ENCODE measurements around the gene MRPS17.

The MRPS17 gene

DNA sequence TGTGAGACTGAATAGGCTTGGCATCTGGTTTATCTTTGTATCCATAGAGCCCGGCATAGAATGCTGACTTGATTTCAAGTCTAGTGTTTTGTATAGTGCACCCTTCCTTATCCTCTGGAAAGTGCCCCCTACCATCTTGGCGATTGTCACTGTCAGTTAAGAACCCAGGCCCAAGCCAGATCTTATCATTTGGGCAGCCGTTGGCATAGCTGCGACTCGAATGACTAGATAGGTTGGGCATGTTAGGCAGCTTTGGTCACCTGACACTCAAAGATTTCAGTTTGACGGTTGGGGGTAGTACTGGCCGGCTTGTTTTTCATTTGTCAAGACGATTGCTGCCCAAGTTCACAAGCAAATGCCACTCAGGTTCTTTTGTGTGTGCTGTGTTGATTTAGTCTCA is 19.3 kb downstream of the MRPS17 start:
- DNase-seq (ENCODE audit: low read depth): no peak
- TF ChIP-seq, protein P1, sequence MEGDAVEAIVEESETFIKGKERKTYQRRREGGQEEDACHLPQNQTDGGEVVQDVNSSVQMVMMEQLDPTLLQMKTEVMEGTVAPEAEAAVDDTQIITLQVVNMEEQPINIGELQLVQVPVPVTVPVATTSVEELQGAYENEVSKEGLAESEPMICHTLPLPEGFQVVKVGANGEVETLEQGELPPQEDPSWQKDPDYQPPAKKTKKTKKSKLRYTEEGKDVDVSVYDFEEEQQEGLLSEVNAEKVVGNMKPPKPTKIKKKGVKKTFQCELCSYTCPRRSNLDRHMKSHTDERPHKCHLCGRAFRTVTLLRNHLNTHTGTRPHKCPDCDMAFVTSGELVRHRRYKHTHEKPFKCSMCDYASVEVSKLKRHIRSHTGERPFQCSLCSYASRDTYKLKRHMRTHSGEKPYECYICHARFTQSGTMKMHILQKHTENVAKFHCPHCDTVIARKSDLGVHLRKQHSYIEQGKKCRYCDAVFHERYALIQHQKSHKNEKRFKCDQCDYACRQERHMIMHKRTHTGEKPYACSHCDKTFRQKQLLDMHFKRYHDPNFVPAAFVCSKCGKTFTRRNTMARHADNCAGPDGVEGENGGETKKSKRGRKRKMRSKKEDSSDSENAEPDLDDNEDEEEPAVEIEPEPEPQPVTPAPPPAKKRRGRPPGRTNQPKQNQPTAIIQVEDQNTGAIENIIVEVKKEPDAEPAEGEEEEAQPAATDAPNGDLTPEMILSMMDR (conservative IDR thresholded peaks at IDR 0.05; ENCODE audit: low read depth, low read length): no peak
- no peak overlapping the region for H3K4me3 ChIP-seq (ENCODE audit: low read depth, low read length)

DNA sequence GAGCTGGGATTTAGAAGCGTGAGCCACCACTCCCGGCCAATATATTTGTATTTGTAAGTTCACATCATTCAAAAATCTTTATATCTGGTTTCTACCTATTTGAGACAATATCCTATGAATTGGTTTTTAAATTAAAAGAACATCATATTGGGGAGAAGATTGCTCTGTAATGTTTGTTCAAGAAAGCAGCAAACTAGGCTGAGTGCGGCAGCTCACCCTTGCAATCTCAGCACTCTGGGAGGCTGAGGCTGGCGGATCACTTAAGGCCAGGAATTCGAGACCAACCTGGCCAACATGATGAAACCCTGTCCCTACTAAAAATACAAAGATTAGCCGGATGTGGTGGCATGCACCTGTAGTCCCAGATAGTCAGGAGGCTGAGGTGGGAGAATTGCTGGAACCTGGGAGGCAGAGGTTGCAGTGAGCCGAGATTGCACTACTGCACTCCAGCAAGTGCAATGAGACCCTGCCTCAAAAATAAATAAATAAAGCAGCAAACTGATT is 22.1 kb downstream of the MRPS17 start:
- no peak overlapping the region for H3K4me3 ChIP-seq (ENCODE audit: low read depth, low read length)
- TF ChIP-seq, protein P1 (conservative IDR thresholded peaks at IDR 0.05; ENCODE audit: low read depth, low read length): no peak
- no peak for DNase-seq (ENCODE audit: low read depth)

DNA sequence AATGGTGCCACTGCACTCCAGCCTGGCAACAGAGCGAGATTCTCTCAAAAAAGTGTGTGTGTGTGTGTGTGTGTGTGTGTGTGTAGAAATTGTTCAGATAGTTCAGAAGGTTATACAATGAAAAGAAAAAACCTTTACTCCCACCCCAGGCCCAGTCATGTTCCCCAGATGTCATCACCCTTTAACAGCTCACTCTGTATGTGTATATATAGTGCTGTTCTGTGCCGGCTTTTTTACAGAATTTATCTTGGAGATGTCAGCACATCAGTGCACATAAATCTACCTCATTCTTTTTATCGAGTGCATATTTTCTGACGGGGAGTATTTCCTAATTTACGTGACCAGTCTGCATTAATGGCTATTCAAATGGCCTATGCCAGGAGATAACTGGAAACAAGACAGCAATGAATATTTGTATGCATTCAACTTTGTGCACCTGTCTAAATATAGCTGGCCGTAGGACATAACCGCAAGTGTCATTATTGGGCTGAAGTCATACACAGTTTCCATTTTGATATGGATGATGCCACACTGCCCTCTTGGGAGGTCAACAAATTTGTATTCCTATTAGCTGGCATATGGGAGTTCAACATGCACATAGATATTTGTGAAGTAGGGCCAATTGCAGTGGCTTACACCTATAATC is 24.4 kb downstream of the MRPS17 start:
- TF ChIP-seq, protein P1 (conservative IDR thresholded peaks at IDR 0.05; ENCODE audit: low read depth, low read length): no peak
- DNase-seq (ENCODE audit: low read depth): no peak
- no peak overlapping the region for H3K4me3 ChIP-seq (ENCODE audit: low read depth, low read length)

DNA sequence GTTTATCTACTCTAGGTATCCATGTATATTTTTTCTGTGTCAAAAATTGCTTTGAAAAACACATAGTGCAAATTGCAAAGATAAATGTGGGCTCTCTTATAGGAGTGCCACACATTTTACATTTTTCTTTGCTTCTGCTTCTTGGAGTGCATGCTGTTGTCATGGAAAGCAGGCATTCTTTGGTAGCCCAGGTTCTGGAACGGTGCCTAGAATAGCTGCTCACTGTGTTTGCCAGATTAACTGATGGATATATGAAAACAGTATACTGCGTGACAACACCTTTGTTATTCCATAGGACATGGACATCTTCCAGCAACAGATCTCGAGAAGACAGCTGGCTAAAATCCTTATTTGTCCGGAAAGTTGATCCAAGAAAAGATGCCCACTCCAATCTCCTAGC is 26.2 kb downstream of the MRPS17 start:
- TF ChIP-seq, protein P1 (conservative IDR thresholded peaks at IDR 0.05; ENCODE audit: low read depth, low read length): no peak
- no peak overlapping the region for H3K4me3 ChIP-seq (ENCODE audit: low read depth, low read length)
- peak; percentile 84 for DNase-seq (ENCODE audit: low read depth)

DNA sequence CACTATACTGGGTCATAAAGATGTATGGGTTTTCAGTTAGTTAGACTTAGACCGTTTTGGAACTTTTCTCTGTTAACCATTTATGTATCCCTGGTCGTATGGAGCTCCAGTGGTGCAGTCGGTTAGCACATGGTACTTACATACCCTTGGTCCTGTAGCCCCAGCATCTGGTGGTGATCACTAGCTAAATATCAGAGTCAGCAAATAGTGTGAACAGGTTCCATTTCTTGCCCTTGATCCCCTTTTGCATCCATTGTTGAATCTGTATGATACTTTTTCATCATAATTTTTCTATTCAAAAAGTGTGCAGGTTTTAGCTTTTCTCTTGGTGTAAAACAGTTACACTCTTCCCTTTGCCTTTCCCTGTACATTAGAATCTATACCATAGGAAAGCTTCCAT is 28.6 kb downstream of the MRPS17 start:
- H3K4me3 ChIP-seq (ENCODE audit: low read depth, low read length): no peak overlapping the region
- TF ChIP-seq, protein P1 (conservative IDR thresholded peaks at IDR 0.05; ENCODE audit: low read depth, low read length): no peak
- DNase-seq (ENCODE audit: low read depth): no peak

DNA sequence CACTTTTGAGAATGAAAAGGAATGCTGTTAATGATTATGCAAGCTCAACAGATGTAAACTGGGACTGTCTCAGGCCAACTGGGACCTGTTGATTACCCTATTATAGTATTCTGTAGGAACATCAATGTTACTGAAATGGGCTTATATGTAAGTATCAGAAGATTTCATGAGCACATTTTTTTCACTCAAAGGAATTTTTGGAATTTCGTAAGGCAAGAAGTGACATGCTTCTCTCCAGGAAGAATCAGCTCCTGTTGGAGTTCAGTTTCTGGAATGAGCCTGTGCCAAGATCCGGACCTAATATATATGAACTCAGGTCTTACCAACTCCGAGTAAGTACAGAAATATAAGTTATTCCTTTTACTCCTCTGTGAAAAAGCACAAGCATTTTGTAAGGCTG is 31.9 kb downstream of the MRPS17 start:
- TF ChIP-seq, protein P1 (conservative IDR thresholded peaks at IDR 0.05; ENCODE audit: low read depth, low read length): no peak

DNA sequence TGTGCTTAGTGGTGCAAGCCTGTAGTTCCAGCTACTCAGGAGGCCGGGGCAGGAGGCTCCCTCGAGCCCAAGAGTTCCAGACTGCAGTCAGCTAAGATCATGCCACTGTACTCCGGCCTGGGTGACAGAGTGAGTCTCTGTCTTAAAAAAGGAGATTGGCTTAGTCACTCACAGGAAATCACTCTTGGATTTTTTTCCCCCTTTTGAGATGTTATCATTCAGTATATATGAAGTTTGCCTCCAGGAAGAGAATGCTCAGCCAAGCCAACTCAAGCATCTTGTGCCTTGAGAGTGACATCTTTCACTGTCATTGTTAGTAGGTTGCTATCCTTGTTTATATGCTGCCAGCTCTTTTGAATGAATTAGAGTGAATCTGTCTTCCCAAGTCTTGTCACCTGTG is 40.7 kb downstream of the MRPS17 start:
- TF ChIP-seq, protein P1 (conservative IDR thresholded peaks at IDR 0.05; ENCODE audit: low read depth, low read length): no peak
- no peak overlapping the region for H3K4me3 ChIP-seq (ENCODE audit: low read depth, low read length)
- no peak for DNase-seq (ENCODE audit: low read depth)

More for the DNA sequence above, 31.9 kb downstream of the MRPS17 start:
- DNase-seq (ENCODE audit: low read depth): no peak
- H3K4me3 ChIP-seq (ENCODE audit: low read depth, low read length): no peak overlapping the region
